Measurements from ENCODE around the gene WFIKKN1. TPM values are rescaled to one million over a fixed set of nuclear protein-coding genes. Genes with fewer than 3 reads are reported as not detected.

WFIKKN1 gene
- total RNA-seq, 1 experiment from 2014 or later = 0.11 TPM

DNA sequence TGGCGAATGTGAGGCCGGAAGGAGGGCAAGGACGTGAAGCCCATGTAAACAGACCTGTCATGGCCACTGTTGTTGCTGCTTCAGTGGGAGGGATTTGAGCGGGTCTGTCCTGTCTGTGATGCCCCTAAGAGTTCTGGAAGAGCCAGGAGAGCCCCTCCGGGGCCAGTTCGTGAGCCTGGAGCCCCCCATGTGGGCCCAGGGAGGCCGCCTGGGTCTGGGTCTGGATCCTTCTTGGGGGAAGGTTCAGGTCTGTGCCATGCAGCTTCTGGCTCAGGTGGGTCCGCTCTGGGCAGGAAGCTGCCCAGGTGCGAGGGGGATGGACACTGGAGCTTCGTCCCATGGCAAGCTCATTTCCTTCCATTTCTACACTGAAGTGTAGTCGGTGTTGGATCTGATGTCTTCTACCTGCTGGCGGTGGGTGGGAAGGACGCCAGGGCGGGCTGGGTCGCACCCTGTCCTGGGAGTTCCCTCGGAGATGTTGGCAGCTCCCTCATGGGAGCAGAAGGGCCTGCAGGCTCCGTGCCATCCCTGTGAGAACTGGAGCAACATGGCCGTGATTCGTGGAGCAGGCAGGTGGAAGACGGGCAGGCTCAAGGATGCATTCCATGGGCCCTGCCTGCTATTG lies 11.2 kb upstream of the WFIKKN1 start:
- Histone ChIP-seq H3K79me2 (ENCODE audit: low read length) (0 out of 2 replicates have a peak, but pooled peaks cover 3% of the 10 kb centered on the region), H3K27ac (ENCODE audit: low read length) (no peak overlapping the region), H3K27me3 (ENCODE audit: low read length) (no peaks in the 10 kb centered on the region), H3K9me3 (ENCODE audit: low read length) (no peaks in the 10 kb centered on the region), H3K36me3 (ENCODE audit: low read depth, low read length) (no peaks in the 10 kb centered on the region), H3K4me1 (ENCODE audit: insufficient read depth, low read length) (peaks cover 14% of the 10 kb centered on the region), H3K9me2 (replicated peaks; ENCODE audit: low read length) (no peaks in the 10 kb centered on the region), H4K20me1 (ENCODE audit: low read length) (no peaks in the 10 kb centered on the region), H3K4me3 (ENCODE audit: low read length) (no peak overlapping the region), H2AFZ (ENCODE audit: low read length) (no peak overlapping the region), H3K9ac (ENCODE audit: low read length) (no peak overlapping the region), H3F3A (ENCODE audit: low read length, unreplicated experiment) (no peaks in the 10 kb centered on the region), H3K4me2 (ENCODE audit: low read length) (no peak overlapping the region)
- no TSS peak for BruUV-seq (replicated peaks)
- no peak for TF ChIP-seq EZH2phosphoT487 (IDR thresholded peaks at IDR 0.05; ENCODE audit: borderline replicate concordance, low read length)
- TF ChIP-seq CTCF (conservative IDR thresholded peaks at IDR 0.05; ENCODE audit: low read depth, low read length) = no peak
- TF ChIP-seq EZH2 (IDR thresholded peaks at IDR 0.05; ENCODE audit: low read length, unreplicated experiment) = no peak
- DNase-seq (no peak), ATAC-seq (no peak)
- intact Hi-C loops (cut with micrococcal nuclease) = no loop called here
- ChIA-PET CTCF (no interaction called here), POLR2A (ENCODE audit: unreplicated experiment) (no interaction called here)

DNA sequence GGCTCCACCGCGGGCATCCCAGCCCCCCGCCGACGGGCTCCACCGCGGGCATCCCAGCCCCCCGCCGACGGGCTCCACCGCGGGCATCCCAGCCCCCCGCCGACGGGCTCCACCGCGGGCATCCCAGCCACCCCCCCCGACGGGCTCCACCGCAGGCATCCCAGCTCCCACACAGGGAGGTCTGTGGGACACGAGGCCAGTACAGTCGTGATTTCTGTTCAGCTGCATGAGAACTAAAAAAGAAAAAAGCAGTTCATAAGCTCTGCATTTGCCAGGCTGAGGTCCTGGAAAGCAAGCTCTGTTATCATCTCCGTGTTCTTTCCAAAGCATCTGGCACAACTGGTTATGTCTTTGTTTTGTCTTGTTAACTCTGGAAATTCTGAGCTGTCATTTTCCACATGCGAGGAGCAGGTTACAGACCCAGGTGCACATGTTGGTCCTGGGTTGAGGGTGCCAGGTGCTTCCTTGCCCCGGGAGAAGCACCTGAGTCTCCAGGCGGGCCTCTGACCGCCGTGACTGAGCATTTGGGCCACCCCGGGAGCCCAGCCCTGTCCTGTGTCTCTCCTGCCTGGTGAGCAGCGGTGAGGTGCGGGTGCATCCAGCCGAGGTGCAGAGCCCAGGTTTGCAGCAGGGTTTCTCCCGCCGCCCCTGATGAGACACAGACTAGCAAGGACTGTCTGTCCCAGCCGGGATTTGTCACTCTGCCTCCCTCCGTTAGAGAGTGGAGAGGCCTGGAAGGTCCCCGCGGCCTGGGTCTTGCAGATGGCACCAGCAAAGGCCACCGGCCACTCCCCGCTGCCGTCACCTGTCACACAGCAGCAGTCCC lies 9.9 kb upstream of the WFIKKN1 start:
- peaks cover 14% of the 10 kb centered on the region for H3K4me1 ChIP-seq (ENCODE audit: insufficient read depth, low read length)
- no peak for TF ChIP-seq CTCF (conservative IDR thresholded peaks at IDR 0.05; ENCODE audit: low read depth, low read length)
- no peak for TF ChIP-seq EZH2 (IDR thresholded peaks at IDR 0.05; ENCODE audit: low read length, unreplicated experiment)
- no peak for TF ChIP-seq EZH2phosphoT487 (IDR thresholded peaks at IDR 0.05; ENCODE audit: borderline replicate concordance, low read length)
- DNase-seq (no peak), ATAC-seq (no peak)
- no peaks in the 10 kb centered on the region for H3K9me2 ChIP-seq (replicated peaks; ENCODE audit: low read length)
- 0 out of 2 replicates have a peak, but pooled peaks cover 3% of the 10 kb centered on the region for H3K79me2 ChIP-seq (ENCODE audit: low read length)
- H3K36me3 ChIP-seq (ENCODE audit: low read depth, low read length) = no peaks in the 10 kb centered on the region
- CTCF ChIA-PET = no interaction called here
- no TSS peak for BruUV-seq (replicated peaks)
- H3K4me3 ChIP-seq (ENCODE audit: low read length) = no peak overlapping the region
- no peak overlapping the region for H2AFZ ChIP-seq (ENCODE audit: low read length)
- H3K9ac ChIP-seq (ENCODE audit: low read length) = no peak overlapping the region
- no peak overlapping the region for H3K4me2 ChIP-seq (ENCODE audit: low read length)
- H3K27ac ChIP-seq (ENCODE audit: low read length) = no peak overlapping the region
- no peaks in the 10 kb centered on the region for H4K20me1 ChIP-seq (ENCODE audit: low read length)
- H3F3A ChIP-seq (ENCODE audit: low read length, unreplicated experiment) = no peaks in the 10 kb centered on the region
- no peaks in the 10 kb centered on the region for H3K9me3 ChIP-seq (ENCODE audit: low read length)
- POLR2A ChIA-PET (ENCODE audit: unreplicated experiment) = no interaction called here
- intact Hi-C loops (cut with micrococcal nuclease) = no loop called here
- H3K27me3 ChIP-seq (ENCODE audit: low read length) = no peaks in the 10 kb centered on the region
